ENCODE data around the gene DSC1.
"Not testable (repeated sequence)": the region's sequence is repeated elsewhere in the genome, so short reads cannot be mapped to it uniquely, and the experiment has no call there.

Gene DSC1

GRCh38 chr18:31134988-31135529, 27.6 kb downstream of the DSC1 start:
- DNase-seq (ENCODE audit: insufficient read length) (no peak), FAIRE-seq (no peak)
- TF ChIP-seq POLR2AphosphoS5 (IDR thresholded peaks at IDR 0.05; ENCODE audit: low read depth, low read length) = no peak
- no peak for TF ChIP-seq POLR2A (IDR thresholded peaks at IDR 0.05; ENCODE audit: low read depth, low read length)
- TF ChIP-seq TAF1 (IDR thresholded peaks at IDR 0.05; ENCODE audit: borderline replicate concordance, low read depth, low read length) = no peak

- DNase-seq (ENCODE audit: insufficient read length) (no peak), FAIRE-seq (no peak)
- TF ChIP-seq POLR2AphosphoS5 (IDR thresholded peaks at IDR 0.05; ENCODE audit: low read depth, low read length) (no peak), TAF1 (IDR thresholded peaks at IDR 0.05; ENCODE audit: borderline replicate concordance, low read depth, low read length) (no peak), POLR2A (IDR thresholded peaks at IDR 0.05; ENCODE audit: low read depth, low read length) (no peak)
Observed at GRCh38 chr18:31129398-31130115, 33.1 kb downstream of the DSC1 start.

GRCh38 chr18:31125878-31126277, 36.8 kb downstream of the DSC1 start:
- DNase-seq (ENCODE audit: insufficient read length) (no peak), FAIRE-seq (no peak)
- TF ChIP-seq POLR2A (IDR thresholded peaks at IDR 0.05; ENCODE audit: low read depth, low read length) = no peak
- TF ChIP-seq POLR2AphosphoS5 (IDR thresholded peaks at IDR 0.05; ENCODE audit: low read depth, low read length) = no peak
- TF ChIP-seq TAF1 (IDR thresholded peaks at IDR 0.05; ENCODE audit: borderline replicate concordance, low read depth, low read length) = no peak

GRCh38 chr18:31123125-31123524, 39.5 kb downstream of the DSC1 start:
- not testable (repeated sequence) for FAIRE-seq; DNase-seq (ENCODE audit: insufficient read length)

- TF ChIP-seq POLR2AphosphoS5 (IDR thresholded peaks at IDR 0.05; ENCODE audit: low read depth, low read length) (no peak), POLR2A (IDR thresholded peaks at IDR 0.05; ENCODE audit: low read depth, low read length) (no peak), TAF1 (IDR thresholded peaks at IDR 0.05; ENCODE audit: borderline replicate concordance, low read depth, low read length) (no peak)
- FAIRE-seq (peak; percentile 14), DNase-seq (ENCODE audit: insufficient read length) (no peak)
Observed at GRCh38 chr18:31120594-31120993, 42.1 kb downstream of the DSC1 start.

- TF ChIP-seq POLR2A (IDR thresholded peaks at IDR 0.05; ENCODE audit: low read depth, low read length) (no peak), POLR2AphosphoS5 (IDR thresholded peaks at IDR 0.05; ENCODE audit: low read depth, low read length) (no peak), TAF1 (IDR thresholded peaks at IDR 0.05; ENCODE audit: borderline replicate concordance, low read depth, low read length) (no peak)
- DNase-seq (ENCODE audit: insufficient read length) = no peak
- FAIRE-seq = no peak
Observed at GRCh38 chr18:31116853-31117595, 45.6 kb downstream of the DSC1 start.

- TF ChIP-seq TAF1 (IDR thresholded peaks at IDR 0.05; ENCODE audit: borderline replicate concordance, low read depth, low read length) (no peak), POLR2A (IDR thresholded peaks at IDR 0.05; ENCODE audit: low read depth, low read length) (no peak), POLR2AphosphoS5 (IDR thresholded peaks at IDR 0.05; ENCODE audit: low read depth, low read length) (no peak)
- FAIRE-seq = no peak
- DNase-seq (ENCODE audit: insufficient read length) = no peak
Observed at GRCh38 chr18:31112804-31113203, 49.9 kb downstream of the DSC1 start.

GRCh38 chr18:31105733-31106132, 56.9 kb downstream of the DSC1 start:
- DNase-seq (ENCODE audit: insufficient read length) (no peak), FAIRE-seq (no peak)
- TF ChIP-seq POLR2AphosphoS5 (IDR thresholded peaks at IDR 0.05; ENCODE audit: low read depth, low read length) = no peak
- no peak for TF ChIP-seq POLR2A (IDR thresholded peaks at IDR 0.05; ENCODE audit: low read depth, low read length)
- no peak for TF ChIP-seq TAF1 (IDR thresholded peaks at IDR 0.05; ENCODE audit: borderline replicate concordance, low read depth, low read length)

- FAIRE-seq (no peak), DNase-seq (ENCODE audit: insufficient read length) (no peak)
- TF ChIP-seq POLR2A (IDR thresholded peaks at IDR 0.05; ENCODE audit: low read depth, low read length) (no peak), POLR2AphosphoS5 (IDR thresholded peaks at IDR 0.05; ENCODE audit: low read depth, low read length) (no peak)
Observed at GRCh38 chr18:31104444-31104843, 58.2 kb downstream of the DSC1 start.

GRCh38 chr18:31103423-31103822, 59.2 kb downstream of the DSC1 start:
- no peak for FAIRE-seq
- no peak for DNase-seq (ENCODE audit: insufficient read length)

GRCh38 chr18:31102941-31103340, 59.7 kb downstream of the DSC1 start:
- FAIRE-seq = no peak
- TF ChIP-seq POLR2A (IDR thresholded peaks at IDR 0.05; ENCODE audit: low read depth, low read length) (no peak), POLR2AphosphoS5 (IDR thresholded peaks at IDR 0.05; ENCODE audit: low read depth, low read length) (no peak), TAF1 (IDR thresholded peaks at IDR 0.05; ENCODE audit: borderline replicate concordance, low read depth, low read length) (no peak)
- no peak for DNase-seq (ENCODE audit: insufficient read length)

More at GRCh38 chr18:31103423-31103822, 59.2 kb downstream of the DSC1 start:
- TF ChIP-seq POLR2AphosphoS5 (IDR thresholded peaks at IDR 0.05; ENCODE audit: low read depth, low read length) (no peak), TAF1 (IDR thresholded peaks at IDR 0.05; ENCODE audit: borderline replicate concordance, low read depth, low read length) (no peak), POLR2A (IDR thresholded peaks at IDR 0.05; ENCODE audit: low read depth, low read length) (no peak)

Measured in GM12892 (cell line).